HG03135 (cell line): ENCODE results near the gene RHPN2.

Experiments used
- ATAC-seq: cut with Tn5 transposase; IDR thresholded peaks from one replicate; pipeline ENCODE4 v1.9.1; 2021; ENCODE audit warnings: mild to moderate bottlenecking, moderate library complexity; ENCODE audit not compliant: unreplicated experiment

The RHPN2 gene

GRCh38 chr19:33064792-33065550 is at the start of gene RHPN2:
Gene RHPN2, minus strand, starts transcription at chr19:33064888. Its CDS starts 36 bp downstream, at chr19:33064852.
- peak; percentile 81 for ATAC-seq

- ATAC-seq, result no peak
These were observed 49.6 kb upstream of the RHPN2 start for GRCh38 chr19:33114312-33114711.

- ATAC-seq, result no peak
These were observed 46.9 kb upstream of the RHPN2 start for GRCh38 chr19:33111587-33111986.

GRCh38 chr19:33110137-33110910 is 45.6 kb upstream of the RHPN2 start:
- ATAC-seq, result no peak

- ATAC-seq, result no peak
These were observed 43.5 kb upstream of the RHPN2 start for GRCh38 chr19:33108161-33108560.

- ATAC-seq, result no peak
These were observed 38.2 kb upstream of the RHPN2 start for GRCh38 chr19:33102893-33103292.

GRCh38 chr19:33100894-33101644 is 36.4 kb upstream of the RHPN2 start:
- no peak for ATAC-seq

- ATAC-seq, result no peak
These were observed 33.4 kb upstream of the RHPN2 start for GRCh38 chr19:33098055-33098534.

GRCh38 chr19:33096005-33096404 is 31.3 kb upstream of the RHPN2 start:
- ATAC-seq, result no peak

- no peak for ATAC-seq
These were observed 29.9 kb upstream of the RHPN2 start for GRCh38 chr19:33094436-33095067.

GRCh38 chr19:33093420-33094210 is 28.9 kb upstream of the RHPN2 start:
- no peak for ATAC-seq

- no peak for ATAC-seq
These were observed 25.5 kb upstream of the RHPN2 start for GRCh38 chr19:33090179-33090578.

- ATAC-seq, result no peak
These were observed 24.3 kb upstream of the RHPN2 start for GRCh38 chr19:33089010-33089409.

- no peak for ATAC-seq
These were observed 22.3 kb upstream of the RHPN2 start for GRCh38 chr19:33086955-33087354.

GRCh38 chr19:33085570-33086128 is 21.0 kb upstream of the RHPN2 start:
- no peak for ATAC-seq

GRCh38 chr19:33080761-33081681 is 16.3 kb upstream of the RHPN2 start, which contains the start of gene GPATCH1:
Gene GPATCH1, plus strand, starts transcription at chr19:33081181. Its CDS starts 13 bp downstream, at chr19:33081194.
- ATAC-seq, result peak; percentile 84

GRCh38 chr19:33075519-33075918 is 10.8 kb upstream of the RHPN2 start:
- no peak for ATAC-seq

- ATAC-seq, result no peak
These were observed 7.2 kb upstream of the RHPN2 start for GRCh38 chr19:33071887-33072286.

GRCh38 chr19:33067121-33067520 is 2.4 kb upstream of the RHPN2 start:
- ATAC-seq, result no peak
